MM.1S (cell line): Measurements from ENCODE around the gene ITGB2.

Experiments
- DNase-seq: peaks from one replicate; pipeline ENCODE4 v3.0.0-alpha.2; 2015
- H2AFZ ChIP-seq: fragments of 300-600 bp; sonication (generic); 2 replicates; pipeline ENCODE4 v1.6.0; 2016; ENCODE audit warnings: antibody characterized with exemption, low read length
- H3F3A ChIP-seq: fragments of 300-600 bp; sonication (generic); 2 replicates; pipeline ENCODE4 v1.6.1; 2016; ENCODE audit warnings: mild to moderate bottlenecking, antibody characterized with exemption, low read length, moderate library complexity, mixed read lengths; ENCODE audit not compliant: insufficient read depth
- H3K27ac ChIP-seq: fragments of 300-600 bp; sonication (generic); 2 replicates; pipeline ENCODE4 v1.5.1; 2016; ENCODE audit warnings: mild to moderate bottlenecking, low read length
- H3K27me3 ChIP-seq: fragments of 300-600 bp; sonication (generic); replicated peaks from 2 replicates; pipeline ENCODE4 v1.6.0; 2016; ENCODE audit warnings: low read length; ENCODE audit not compliant: insufficient read depth
- H3K36me3 ChIP-seq: fragments of 300-600 bp; sonication (generic); replicated peaks from 2 replicates; pipeline ENCODE4 v1.6.1; 2016; ENCODE audit warnings: mild to moderate bottlenecking, low read length, mixed read lengths; ENCODE audit not compliant: insufficient read depth
- H3K4me1 ChIP-seq: fragments of 300-600 bp; sonication (generic); 2 replicates; pipeline ENCODE4 v1.6.1; 2016; ENCODE audit warnings: low read length, mixed read lengths
- H3K4me2 ChIP-seq: fragments of 300-600 bp; sonication (generic); 2 replicates; pipeline ENCODE4 v1.6.0; 2016; ENCODE audit warnings: low read depth, low read length
- H3K4me3 ChIP-seq: fragments of 300-600 bp; sonication (generic); 2 replicates; pipeline ENCODE4 v1.5.1; 2016; ENCODE audit warnings: low read length, mixed read lengths
- H3K79me2 ChIP-seq: fragments of 300-600 bp; sonication (generic); 2 replicates; pipeline ENCODE4 v1.6.1; 2016; ENCODE audit warnings: mixed run types, low read length, mixed read lengths
- H3K9ac ChIP-seq: fragments of 300-600 bp; sonication (generic); 2 replicates; pipeline ENCODE4 v1.6.1; 2016; ENCODE audit warnings: low read length, mixed read lengths
- H3K9me2 ChIP-seq: fragments of 300-600 bp; sonication (generic); replicated peaks from 2 replicates; pipeline ENCODE4 v1.6.1; 2016; ENCODE audit warnings: mild to moderate bottlenecking, low read length, mixed read lengths; ENCODE audit not compliant: insufficient read depth
- H3K9me3 ChIP-seq: fragments of 300-600 bp; sonication (generic); replicated peaks from 2 replicates; pipeline ENCODE4 v1.6.1; 2016; ENCODE audit warnings: mild to moderate bottlenecking, low read length, mixed read lengths; ENCODE audit not compliant: insufficient read depth
- H4K20me1 ChIP-seq: fragments of 300-600 bp; sonication (generic); 2 replicates; pipeline ENCODE4 v1.6.1; 2016; ENCODE audit warnings: mild to moderate bottlenecking, low read length, moderate library complexity, mixed read lengths; ENCODE audit not compliant: insufficient read depth
- EZH2 ChIP-seq: fragments of 300-600 bp; sonication (generic); optimal IDR thresholded peaks from 2 replicates; pipeline ENCODE3; 2017; ENCODE audit warnings: low read depth, mild to moderate bottlenecking, antibody characterized with exemption, low read length, mixed read lengths
- EZH2phosphoT487 ChIP-seq: fragments of 300-600 bp; sonication (generic); IDR thresholded peaks from 2 replicates; pipeline ENCODE4 v1.6.1; 2018; ENCODE audit warnings: antibody characterized with exemption, low read length
- TF ChIP-seq, protein P1 (sequence below): fragments of 300-600 bp; sonication (generic); IDR thresholded peaks from 2 replicates; pipeline ENCODE4 v1.5.1; 2016; ENCODE audit warnings: antibody characterized with exemption, low read length, mixed read lengths

Gene ITGB2

DNA sequence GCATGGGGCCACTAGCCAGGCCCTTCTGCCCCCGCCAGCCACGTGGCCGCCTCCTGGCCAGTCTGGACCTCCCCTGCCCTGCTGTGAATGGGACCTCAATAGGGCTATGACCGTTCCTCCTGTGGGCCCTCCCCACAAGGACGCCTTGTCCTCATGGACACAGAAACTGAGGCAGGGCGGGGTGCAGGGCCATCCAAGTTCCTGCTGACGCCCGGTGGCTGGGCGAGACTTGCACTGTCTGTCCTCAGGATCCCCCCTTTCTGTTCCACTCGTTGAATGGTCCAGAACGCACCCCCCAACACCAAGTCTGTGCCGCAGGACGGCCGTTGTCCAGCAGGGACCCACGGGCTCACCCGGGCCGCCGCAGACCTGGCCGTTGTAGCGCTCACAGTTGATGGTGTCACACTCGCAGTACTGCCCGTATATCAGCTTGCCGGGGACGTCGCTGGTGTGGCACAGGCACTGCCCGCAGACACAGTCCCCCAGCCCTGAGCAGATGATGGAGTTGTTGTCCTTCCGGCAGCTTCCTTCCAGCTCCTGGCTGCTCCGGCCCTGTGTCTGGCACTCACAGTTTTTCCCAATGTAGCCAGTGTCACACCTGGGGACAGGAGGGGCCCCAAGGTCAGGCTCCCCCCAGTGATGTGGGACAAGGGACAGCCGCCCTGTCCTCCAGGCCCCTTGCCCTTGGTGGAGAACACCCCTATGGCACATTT is 30.9 kb downstream of the ITGB2 start:
- no peak overlapping the region for H3K27ac ChIP-seq
- H3K9me3 ChIP-seq: no peaks in the 10 kb centered on the region
- no peak overlapping the region for H2AFZ ChIP-seq
- H3K4me1 ChIP-seq: no peaks in the 10 kb centered on the region
- no peak overlapping the region for H3K9ac ChIP-seq
- H4K20me1 ChIP-seq: no peaks in the 10 kb centered on the region
- H3K36me3 ChIP-seq: no peaks in the 10 kb centered on the region
- no peaks in the 10 kb centered on the region for H3K9me2 ChIP-seq
- no peak for TF ChIP-seq EZH2phosphoT487
- TF ChIP-seq EZH2: no peak
- H3K79me2 ChIP-seq: no peaks in the 10 kb centered on the region
- no peaks in the 10 kb centered on the region for H3F3A ChIP-seq
- no peak overlapping the region for H3K4me3 ChIP-seq
- DNase-seq: no peak
- no peak overlapping the region for H3K4me2 ChIP-seq
- H3K27me3 ChIP-seq: peaks cover 97% of the 10 kb centered on the region

GRCh38 chr21:44888581-44889550 is 31.8 kb downstream of the ITGB2 start:
- Histone ChIP-seq H3K4me1 (no peaks in the 10 kb centered on the region), H3K9ac (no peak overlapping the region), H3K36me3 (no peaks in the 10 kb centered on the region), H3K4me3 (no peak overlapping the region), H3K27me3 (peaks cover 96% of the 10 kb centered on the region), H3K9me2 (no peaks in the 10 kb centered on the region), H3F3A (no peaks in the 10 kb centered on the region), H4K20me1 (no peaks in the 10 kb centered on the region), H3K4me2 (no peak overlapping the region), H3K27ac (no peak overlapping the region), H3K79me2 (no peaks in the 10 kb centered on the region), H3K9me3 (no peaks in the 10 kb centered on the region), H2AFZ (no peak overlapping the region)
- no peak for DNase-seq
- TF ChIP-seq EZH2 (no peak), EZH2phosphoT487 (no peak)
- TF ChIP-seq, protein P1, sequence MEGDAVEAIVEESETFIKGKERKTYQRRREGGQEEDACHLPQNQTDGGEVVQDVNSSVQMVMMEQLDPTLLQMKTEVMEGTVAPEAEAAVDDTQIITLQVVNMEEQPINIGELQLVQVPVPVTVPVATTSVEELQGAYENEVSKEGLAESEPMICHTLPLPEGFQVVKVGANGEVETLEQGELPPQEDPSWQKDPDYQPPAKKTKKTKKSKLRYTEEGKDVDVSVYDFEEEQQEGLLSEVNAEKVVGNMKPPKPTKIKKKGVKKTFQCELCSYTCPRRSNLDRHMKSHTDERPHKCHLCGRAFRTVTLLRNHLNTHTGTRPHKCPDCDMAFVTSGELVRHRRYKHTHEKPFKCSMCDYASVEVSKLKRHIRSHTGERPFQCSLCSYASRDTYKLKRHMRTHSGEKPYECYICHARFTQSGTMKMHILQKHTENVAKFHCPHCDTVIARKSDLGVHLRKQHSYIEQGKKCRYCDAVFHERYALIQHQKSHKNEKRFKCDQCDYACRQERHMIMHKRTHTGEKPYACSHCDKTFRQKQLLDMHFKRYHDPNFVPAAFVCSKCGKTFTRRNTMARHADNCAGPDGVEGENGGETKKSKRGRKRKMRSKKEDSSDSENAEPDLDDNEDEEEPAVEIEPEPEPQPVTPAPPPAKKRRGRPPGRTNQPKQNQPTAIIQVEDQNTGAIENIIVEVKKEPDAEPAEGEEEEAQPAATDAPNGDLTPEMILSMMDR: no peak

DNA sequence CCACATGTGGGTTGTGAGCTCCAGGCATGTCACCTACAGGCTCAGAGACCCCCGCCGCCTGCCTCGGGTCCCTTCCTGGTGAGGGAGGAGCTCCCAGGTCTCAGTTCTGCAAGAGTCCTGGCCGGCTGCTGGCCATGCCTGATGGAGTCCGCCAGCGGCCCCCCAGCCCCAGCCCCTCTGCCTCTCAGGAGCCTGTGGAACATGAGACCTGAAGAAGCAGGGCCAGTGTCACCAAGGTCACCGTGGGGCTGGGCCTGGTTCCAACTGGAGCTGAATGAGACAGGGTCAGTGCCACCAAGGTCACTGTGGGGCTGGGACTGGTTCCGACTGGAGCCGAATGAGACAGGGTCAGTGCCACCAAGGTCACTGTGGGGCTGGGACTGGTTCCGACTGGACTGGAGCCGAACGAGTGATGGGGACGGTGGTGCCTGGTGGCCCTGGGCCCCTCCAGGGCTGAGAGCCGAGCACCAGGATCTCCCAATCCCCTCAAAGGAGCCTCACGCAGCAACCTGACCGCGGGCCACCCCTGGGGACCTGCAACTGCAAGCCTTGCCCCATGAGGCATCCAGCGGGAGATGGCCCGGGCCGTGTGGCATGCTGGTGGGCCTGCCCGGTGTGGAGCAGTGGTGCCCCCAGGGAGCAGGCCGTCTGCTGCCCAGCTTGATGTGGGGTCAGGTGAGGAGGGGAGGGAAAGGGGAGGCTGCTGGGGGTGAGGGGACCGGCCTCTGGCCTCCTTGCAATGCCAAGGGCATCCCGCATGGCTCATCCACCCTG is 32.7 kb downstream of the ITGB2 start:
- no peaks in the 10 kb centered on the region for H3K79me2 ChIP-seq
- H3K27me3 ChIP-seq: peaks cover 96% of the 10 kb centered on the region
- TF ChIP-seq EZH2 (no peak), EZH2phosphoT487 (no peak)
- TF ChIP-seq, protein P1: no peak
- no peaks in the 10 kb centered on the region for H3K9me2 ChIP-seq
- no peak for DNase-seq
- no peak overlapping the region for H3K4me3 ChIP-seq
- H4K20me1 ChIP-seq: no peaks in the 10 kb centered on the region
- H2AFZ ChIP-seq: no peak overlapping the region
- H3K4me2 ChIP-seq: no peak overlapping the region
- no peaks in the 10 kb centered on the region for H3K36me3 ChIP-seq
- no peaks in the 10 kb centered on the region for H3K9me3 ChIP-seq
- no peak overlapping the region for H3K27ac ChIP-seq
- H3F3A ChIP-seq: no peaks in the 10 kb centered on the region
- no peaks in the 10 kb centered on the region for H3K4me1 ChIP-seq
- no peak overlapping the region for H3K9ac ChIP-seq
